ENCODE data around the gene CTDSPL.

- no peak for TF ChIP-seq REST (IDR thresholded peaks at IDR 0.05; ENCODE audit: insufficient read depth in 1 of 2, low read depth in 2 of 2, low read length in 1 of 2)
- TF ChIP-seq, protein P1, sequence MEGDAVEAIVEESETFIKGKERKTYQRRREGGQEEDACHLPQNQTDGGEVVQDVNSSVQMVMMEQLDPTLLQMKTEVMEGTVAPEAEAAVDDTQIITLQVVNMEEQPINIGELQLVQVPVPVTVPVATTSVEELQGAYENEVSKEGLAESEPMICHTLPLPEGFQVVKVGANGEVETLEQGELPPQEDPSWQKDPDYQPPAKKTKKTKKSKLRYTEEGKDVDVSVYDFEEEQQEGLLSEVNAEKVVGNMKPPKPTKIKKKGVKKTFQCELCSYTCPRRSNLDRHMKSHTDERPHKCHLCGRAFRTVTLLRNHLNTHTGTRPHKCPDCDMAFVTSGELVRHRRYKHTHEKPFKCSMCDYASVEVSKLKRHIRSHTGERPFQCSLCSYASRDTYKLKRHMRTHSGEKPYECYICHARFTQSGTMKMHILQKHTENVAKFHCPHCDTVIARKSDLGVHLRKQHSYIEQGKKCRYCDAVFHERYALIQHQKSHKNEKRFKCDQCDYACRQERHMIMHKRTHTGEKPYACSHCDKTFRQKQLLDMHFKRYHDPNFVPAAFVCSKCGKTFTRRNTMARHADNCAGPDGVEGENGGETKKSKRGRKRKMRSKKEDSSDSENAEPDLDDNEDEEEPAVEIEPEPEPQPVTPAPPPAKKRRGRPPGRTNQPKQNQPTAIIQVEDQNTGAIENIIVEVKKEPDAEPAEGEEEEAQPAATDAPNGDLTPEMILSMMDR (IDR thresholded peaks at IDR 0.05), result no peak
- TF ChIP-seq SIN3A (IDR thresholded peaks at IDR 0.05; ENCODE audit: borderline replicate concordance, insufficient read depth, low read depth, low read length), result no peak
- no peak for TF ChIP-seq POLR2AphosphoS5 (IDR thresholded peaks at IDR 0.05; ENCODE audit: low read depth, low read length)
Observed at GRCh38 chr3:37820286-37820685, 41.4 kb upstream of the CTDSPL start.
